Activated CD8-positive, alpha-beta memory T cell treated with anti-CD3 and anti-CD28 coated beads for 36 hours (primary cell): ENCODE data around the gene RMP24.

Experiments
- CTCF ChIA-PET: fragments of 350-600 bp; sonication (Branson Sonifier 250); formaldehyde crosslinking; loops from one replicate; lab custom pipeline; 2021; ENCODE audit warnings: antibody characterized with exemption; lab: Charles Lee
- POLR2A ChIA-PET: fragments of 350-600 bp; sonication (Branson Sonifier 250); formaldehyde crosslinking; loops from one replicate; lab custom pipeline; 2021; ENCODE audit warnings: antibody characterized with exemption; lab: Charles Lee

RMP24 gene

DNA sequence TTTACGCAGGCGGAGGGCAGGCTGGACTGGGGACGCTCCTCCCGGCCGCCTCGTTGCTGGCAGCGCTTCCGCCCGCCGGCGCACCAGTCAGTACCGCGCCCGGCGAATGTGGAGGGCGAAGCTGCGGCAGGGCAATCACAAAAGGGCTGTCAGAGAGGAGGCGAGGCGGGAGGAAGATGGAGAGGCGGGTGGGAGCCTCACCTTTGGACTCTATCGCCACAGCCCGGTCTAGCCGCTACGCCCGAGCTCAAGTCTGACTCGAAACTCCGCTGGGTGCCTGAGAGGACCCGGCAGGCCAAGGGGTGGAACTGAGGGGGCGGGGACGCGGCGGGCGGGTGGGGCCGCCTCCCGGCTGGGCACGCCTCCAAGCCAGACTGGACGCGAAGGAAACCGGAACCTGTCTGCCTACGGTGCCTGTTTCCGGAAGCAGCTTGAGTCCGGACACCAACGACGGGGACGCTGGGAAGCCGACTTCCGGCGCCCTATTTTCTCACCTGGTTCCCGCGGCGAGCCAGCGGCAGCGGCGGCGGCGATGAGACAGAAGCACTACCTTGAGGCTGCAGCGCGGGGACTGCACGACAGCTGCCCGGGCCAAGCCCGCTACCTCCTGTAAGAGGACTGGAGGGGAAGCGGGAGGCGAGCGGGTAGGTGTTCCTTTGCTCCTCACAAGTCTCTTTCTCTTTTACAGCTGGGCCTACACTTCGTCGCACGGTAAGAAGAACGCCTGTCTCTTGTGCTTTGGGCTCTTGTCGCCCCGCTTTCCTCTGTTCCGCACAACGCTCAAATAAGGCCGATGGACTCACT lies at the start of gene RMP24:
Gene RMP24, plus strand, starts transcription at position 483 of the 804 bp plus-strand sequence.
- CTCF ChIA-PET: interaction anchor here (1.1 kb wide), 1 partner anchor 732 kb away, joined by 5 read pairs; the partner anchor contains the start of gene ZNF397
- POLR2A ChIA-PET: interaction anchor here (0.6 to 1.6 kb wide), 3 partner anchors 10 to 109 kb away, joined by 3 to 8 read pairs (median 4); no protein-coding TSS in a partner anchor

DNA sequence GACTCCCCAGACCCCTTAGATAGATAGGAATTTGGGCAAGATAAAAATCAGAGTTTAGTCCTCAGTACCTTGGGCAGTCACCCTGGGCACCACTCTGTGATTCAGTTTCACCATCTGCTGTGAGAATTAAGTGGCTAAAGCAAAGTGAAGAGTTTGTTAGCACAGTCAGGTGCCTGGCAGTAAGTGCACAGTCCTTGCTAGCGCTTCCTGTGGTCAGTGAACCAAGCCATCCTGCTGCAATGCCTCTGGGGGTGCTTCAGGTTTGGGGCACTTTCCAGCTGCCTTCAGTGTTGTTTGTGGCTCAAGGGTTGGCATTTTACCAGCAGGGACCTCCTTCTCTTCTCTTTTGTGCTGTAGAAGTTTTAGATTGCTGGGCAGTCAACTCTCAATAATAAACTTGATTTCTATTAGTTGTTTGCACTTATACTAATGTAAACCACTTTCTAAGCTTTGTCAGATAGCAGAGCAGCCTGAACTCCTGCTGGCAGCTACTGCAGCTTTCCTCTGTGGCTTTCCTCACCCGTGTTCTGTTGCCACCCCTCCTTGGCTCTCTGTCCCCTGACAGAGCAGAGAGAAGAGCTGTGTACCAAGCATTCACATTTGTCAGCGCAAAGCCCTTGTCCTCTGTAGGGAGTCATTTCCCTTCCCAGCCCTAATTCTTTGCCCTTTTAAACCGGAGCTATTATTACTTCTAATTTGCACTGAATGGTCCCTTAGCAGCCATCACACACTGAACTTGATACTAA lies 48.4 kb upstream of the RMP24 start:
- CTCF ChIA-PET: no interaction called here

DNA sequence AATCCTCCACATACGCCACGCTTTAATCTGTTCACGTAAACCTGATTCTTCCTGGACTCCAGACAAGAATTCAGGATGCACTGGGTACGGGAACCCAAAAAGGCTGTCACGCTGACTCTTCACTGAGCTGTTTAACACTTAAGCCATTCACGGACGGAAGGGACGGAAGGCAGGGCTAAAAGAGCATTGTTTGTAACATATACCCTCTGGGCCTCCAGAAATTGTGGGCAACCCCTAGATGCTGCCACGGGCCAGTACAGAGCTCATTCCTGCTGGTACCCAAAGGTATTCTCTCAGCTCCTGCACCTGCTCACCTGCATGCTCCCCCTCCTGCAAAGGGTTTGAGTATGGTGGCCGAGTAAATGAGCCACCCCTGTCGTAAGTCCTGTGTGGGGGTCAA lies 45.6 kb upstream of the RMP24 start:
- ChIA-PET POLR2A (no interaction called here), CTCF (interaction anchor here (1.1 kb wide), 1 partner anchor 24 kb away, joined by 3 read pairs; no protein-coding TSS in a partner anchor)

More for the DNA sequence above, 48.4 kb upstream of the RMP24 start:
- POLR2A ChIA-PET: no interaction called here

DNA sequence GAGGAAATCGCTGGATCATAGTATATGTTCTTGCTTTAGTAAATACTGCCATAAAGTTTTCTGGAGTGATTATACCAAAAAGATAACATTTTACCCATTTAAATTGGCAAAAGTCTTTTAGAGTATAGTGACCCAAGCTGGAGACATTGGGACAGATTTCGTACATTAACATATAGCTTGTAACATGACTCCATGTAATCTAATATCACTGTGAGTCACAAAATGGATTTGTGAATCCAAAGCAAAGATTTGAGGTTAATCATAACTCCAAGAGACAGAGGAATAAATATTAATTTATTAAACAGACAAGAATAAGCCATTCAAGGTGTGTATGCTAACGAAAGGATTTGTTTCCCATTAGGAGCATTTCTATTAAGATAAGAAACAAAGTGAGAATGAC lies 45.0 kb upstream of the RMP24 start:
- ChIA-PET CTCF (interaction anchor here (1.1 kb wide), 1 partner anchor 23 kb away, joined by 3 read pairs; no protein-coding TSS in a partner anchor), POLR2A (no interaction called here)

DNA sequence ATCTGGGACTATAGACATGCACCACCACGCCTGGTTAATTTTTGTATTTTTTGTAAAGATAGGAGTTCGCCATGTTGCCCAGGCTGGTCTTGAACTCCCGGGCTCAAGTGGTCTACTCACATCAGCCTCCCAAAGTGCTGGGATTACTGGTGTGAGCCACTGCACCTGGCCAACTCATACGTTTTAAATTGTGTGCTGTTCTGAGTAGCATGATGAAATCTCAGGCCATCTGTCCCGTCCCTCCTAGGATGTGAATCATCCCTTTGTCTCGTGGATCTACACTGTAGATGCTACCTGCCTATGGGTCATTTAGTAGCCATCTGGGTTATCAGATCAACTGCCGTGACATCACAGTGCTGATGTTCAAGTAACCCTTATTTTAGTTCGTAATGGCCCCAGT lies 38.5 kb upstream of the RMP24 start:
- POLR2A ChIA-PET: no interaction called here
- CTCF ChIA-PET: no interaction called here

DNA sequence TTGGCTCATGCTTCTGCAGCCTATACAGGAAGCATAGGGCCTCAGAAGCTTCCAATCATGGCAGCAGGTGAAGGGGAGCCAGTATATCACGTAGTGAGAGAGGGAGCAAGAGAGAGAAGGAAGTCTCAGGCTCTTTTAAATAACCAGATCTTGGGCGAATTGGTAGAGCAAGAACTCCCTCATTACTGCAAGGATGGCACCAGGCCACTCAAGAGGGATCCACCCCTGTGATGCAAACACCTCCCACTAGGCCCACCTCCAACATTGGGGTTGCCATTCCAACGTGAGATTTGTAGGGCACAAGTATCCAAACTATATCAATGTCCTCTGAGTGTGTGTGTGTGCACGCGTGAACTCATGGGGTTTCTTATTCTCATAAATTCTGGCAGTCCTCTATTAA lies 37.6 kb upstream of the RMP24 start:
- CTCF ChIA-PET: no interaction called here
- POLR2A ChIA-PET: no interaction called here

DNA sequence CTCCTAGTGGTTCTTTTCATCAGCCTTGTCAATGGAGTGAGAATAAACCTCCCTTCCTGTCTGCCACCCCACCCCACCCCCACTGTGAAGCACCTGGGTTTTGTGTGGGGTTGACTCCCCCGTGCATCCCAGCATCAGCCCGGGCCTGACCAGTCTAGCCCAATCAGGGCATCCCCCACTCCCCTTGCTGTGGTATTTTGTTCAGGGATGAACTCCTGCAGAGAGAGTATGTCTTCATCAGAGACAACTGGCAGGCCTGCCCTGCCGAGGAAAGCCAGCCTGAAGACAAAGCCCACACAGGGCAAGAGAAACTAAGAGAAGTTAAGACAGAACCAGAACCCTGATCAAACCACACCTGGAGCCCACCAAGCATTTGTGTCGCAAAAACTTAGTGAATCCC lies 36.7 kb upstream of the RMP24 start:
- CTCF ChIA-PET: no interaction called here
- POLR2A ChIA-PET: no interaction called here

DNA sequence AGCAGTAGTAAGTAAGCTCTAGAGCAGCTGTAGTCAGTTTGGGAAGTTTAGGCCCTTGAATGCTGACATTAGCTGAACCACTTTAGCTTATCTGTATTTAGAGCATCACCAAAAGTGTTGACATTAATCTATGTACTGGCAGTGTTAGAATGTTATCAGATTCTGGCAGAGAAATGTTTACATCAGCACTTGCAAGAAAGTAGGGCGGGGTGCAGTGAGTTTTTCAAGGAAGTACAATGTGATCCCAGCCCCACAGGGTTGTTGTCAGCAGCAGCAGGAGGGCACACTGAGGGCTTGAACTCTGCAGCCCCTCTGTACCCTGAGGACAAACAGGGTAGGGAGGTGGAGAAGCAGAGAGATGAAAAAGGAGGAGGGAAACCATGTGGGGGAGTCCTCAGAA lies 35.5 kb upstream of the RMP24 start:
- CTCF ChIA-PET: interaction anchor here (1.0 kb wide), 1 partner anchor 14 kb away, joined by 10 read pairs; no protein-coding TSS in a partner anchor
- POLR2A ChIA-PET: no interaction called here

DNA sequence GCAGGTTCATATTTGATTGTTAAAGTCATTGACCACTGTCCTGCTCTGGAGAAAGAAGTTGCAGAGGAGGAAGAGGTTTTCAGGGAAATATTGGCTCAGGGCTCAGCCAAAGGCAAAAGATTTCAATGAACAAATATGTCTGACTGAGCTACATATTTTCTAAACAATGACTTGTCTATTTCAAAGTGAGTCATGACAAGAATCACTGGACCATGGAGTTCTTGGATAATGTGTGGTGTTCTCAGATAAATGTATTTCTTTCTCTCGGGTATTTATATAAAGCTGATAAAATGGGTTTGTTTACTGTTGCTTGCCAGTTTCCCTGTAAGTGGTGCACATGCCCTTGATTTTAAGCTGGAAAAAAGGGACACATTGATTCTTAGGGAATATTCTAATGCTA lies 34.3 kb upstream of the RMP24 start:
- ChIA-PET CTCF (interaction anchor here (0.6 kb wide), 1 partner anchor 418 kb away, joined by 4 read pairs; no protein-coding TSS in a partner anchor), POLR2A (no interaction called here)

DNA sequence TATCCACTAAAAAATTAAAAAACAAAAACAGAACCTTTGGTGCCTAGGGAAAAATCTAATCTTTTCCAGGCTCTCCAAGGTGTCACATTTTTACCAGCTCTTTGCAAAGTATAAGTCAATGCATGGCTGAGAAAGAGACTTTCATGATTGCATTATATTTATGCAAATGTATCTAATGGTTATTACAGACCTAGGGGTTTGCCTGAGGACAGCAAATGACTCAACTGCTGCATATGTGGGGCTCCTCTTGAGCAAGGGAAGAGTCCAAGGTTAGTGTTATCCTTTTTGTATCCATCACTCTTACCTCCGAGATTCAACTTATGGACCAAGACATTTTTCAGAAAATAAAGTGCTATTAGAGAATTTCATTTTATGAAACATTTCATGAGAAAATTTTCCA lies 33.9 kb upstream of the RMP24 start:
- ChIA-PET CTCF (no interaction called here), POLR2A (no interaction called here)

DNA sequence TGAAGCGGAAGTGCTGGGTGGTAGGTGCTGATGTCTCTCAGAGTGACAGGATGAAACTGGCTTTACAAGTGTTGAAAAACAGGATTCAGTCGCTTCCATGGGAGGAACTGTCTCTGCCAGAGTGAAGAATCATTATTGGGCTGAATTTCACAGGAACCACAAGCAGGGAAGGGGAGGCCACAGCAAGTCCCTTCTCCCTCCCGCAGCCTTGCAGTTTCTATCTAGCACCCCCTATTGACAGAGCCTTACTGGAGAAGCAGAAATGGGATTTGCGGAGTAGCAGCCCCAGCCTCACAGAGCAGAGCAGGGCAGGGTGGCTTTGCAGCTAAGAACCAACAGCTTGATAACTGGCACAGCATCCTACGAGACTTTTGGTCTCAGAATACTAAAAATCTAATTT lies 33.3 kb upstream of the RMP24 start:
- ChIA-PET POLR2A (no interaction called here), CTCF (no interaction called here)

DNA sequence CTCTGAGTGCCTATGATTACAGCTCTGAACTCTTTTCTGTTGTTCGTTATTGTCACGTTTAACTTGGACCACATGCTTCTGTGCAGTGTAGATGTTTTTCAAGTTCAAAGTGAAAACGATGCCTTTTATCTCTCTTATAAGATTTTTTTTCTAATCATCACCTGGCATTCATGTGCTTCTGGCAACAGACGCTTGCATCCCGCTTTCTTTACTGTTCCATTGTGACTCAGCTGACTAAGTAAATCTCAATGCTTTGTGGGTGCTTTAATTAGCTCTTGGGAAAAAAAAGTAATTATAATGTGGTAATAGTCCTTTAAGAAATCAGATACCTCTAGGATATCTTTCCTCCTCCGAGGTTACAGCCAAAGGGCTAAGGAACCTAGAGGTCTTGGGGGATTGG lies 31.2 kb upstream of the RMP24 start:
- ChIA-PET CTCF (interaction anchor here (1.3 kb wide), 1 partner anchor 9 kb away, joined by 4 read pairs; no protein-coding TSS in a partner anchor), POLR2A (no interaction called here)

DNA sequence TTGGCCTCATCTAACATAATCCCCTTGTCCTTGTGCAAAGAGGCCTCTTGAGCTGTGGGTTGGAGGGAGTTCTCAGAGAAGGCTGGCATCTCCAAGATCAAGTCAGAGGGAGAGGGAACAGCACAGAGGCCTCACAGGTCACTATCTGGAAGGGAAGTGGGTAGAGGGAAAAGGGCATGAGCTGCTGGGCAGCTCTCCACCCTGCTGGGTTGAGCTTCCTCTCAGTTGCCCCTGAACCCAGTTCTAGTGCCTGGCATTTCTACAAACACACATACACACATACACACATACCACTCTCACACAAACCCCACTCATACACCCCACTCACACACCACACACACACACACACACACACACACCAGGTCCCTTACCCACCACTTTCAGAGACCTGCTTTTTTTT lies 30.3 kb upstream of the RMP24 start:
- POLR2A ChIA-PET: no interaction called here
- CTCF ChIA-PET: interaction anchor here (1.3 kb wide), 1 partner anchor 8 kb away, joined by 4 read pairs; no protein-coding TSS in a partner anchor

DNA sequence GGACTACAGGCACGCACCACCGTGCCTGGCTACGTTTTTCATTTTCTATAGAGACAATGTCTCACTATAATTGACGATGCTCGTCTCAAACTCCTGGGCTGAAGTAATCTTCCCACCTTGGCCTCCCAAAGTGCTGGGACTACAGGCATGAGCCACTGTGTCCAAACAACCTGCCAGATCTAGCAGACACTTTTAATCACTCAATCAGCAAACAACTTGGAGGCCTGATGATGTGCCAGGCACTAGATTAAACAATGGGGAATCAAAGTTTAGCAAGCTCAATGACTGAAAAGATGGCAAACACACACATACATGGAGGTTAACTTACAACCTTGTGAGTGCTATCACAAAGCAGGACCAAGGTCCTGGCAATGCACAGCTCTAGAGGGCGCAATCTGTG lies 29.8 kb upstream of the RMP24 start:
- POLR2A ChIA-PET: no interaction called here

DNA sequence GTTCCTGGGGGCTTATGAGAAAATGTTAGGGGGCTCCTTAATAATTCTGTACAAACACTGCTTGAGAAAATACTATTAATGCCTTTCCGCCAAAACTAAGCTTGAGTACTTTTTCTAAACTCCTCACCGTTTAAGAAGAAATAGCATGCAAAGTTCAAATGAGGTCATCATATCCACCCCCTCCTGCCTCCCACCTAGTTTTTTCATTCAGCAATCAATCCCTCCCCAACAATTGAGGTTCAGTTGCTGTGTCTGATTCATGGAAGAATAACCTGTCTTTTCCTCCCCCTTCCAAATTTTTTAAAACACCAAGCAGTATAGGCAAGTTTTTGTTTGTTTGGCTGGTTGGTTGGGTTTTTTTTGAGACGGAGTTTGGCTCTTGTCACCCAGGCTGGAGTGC lies 24.4 kb upstream of the RMP24 start:
- ChIA-PET CTCF (no interaction called here), POLR2A (no interaction called here)

More for the DNA sequence above, 29.8 kb upstream of the RMP24 start:
- CTCF ChIA-PET: no interaction called here

DNA sequence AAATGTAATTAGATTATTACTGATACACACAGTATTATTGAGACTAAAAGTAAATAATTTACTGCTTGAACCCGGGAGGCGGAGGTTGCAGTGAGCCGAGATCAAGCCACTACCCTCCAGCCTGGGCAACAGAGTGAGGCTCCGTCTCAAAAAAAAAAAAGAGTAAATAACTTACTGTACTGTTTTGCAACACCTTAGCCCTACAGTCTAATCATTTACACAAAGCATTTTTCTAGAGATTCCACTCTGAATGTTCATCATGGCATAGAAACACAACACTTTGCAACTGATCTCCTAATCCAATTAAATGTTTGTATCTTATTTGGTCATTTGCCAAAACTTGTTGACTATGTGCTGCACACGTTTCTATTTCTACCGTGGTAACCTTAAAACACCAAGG lies 23.4 kb upstream of the RMP24 start:
- POLR2A ChIA-PET: no interaction called here
- CTCF ChIA-PET: no interaction called here

DNA sequence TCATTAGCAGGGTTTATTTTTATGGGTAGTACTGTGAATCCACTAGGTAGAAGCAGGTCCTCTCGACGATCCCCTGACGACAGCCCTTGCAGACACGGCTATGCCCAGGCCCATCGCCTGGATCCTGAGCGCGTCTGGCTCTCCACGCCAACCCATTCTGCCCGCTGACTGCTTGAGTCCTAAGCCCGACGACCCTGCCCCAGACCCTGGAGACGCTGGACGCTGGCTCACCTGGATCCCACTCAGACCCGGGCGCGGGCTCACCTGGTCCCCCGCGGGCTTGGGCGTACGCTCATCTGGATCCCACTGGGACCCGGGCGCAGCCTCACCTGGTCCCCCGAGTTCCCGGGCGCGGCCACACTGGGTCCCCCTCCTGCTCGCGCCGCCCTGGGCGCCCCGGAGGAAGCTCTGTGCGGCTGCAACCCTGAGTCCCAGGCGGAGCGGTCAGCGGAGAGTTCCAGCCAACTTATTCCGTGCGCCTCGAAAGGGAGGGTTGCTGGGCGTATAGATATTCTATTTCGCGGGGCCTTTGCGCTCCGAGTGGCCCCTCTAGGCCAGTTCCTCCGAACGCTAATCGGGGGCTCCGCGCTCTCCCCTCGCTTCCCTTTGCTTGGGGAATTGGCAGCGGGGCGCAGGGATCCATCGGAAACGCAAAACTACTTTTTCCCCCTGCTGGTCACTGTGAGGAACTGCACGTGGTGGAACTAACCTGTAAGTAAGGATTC lies 22.4 kb upstream of the RMP24 start:
- ChIA-PET POLR2A (no interaction called here), CTCF (interaction anchor here (0.9 to 1.6 kb wide), 4 partner anchors 9 to 178 kb away, joined by 3 to 10 read pairs (median 4); no protein-coding TSS in a partner anchor)

DNA sequence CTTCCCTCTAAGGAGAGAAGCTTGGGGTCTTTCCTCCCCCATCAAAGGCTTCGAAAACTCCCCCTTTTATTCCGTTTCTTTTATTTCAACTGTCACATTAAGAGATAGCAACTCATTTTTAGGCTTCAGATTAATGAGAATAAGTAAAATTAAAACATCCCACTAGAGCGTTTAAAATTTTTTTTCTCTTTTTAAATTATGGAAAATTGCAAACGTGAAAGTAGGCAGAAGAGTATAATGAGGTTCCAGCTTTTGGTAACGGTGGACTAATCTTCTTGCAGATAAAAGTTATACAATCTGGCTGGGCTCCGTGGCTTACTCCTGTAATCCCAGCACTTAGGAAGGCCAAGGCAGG lies 21.9 kb upstream of the RMP24 start:
- ChIA-PET CTCF (interaction anchor here (0.9 to 1.6 kb wide), 5 partner anchors 9 to 334 kb away, joined by 3 to 10 read pairs (median 3); no protein-coding TSS in a partner anchor), POLR2A (no interaction called here)

DNA sequence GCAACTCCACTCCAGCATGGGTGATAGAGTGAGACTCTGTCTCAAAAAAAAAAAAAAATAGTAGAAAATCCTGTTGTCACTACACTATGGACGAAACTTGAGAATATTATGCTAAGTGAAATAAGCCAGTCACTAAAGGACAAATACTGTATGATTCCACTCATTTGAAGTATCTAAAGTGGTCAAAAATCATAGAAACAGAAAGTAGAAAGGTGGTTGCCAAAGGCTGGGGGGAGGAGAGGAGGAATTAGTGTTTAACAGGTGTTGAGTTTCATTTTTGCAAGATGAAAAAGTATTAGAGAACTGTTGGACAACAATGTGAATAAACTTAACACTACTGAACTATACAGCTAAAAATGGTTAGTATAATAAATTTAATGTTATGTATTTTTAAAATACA lies 18.8 kb upstream of the RMP24 start:
- POLR2A ChIA-PET: no interaction called here

DNA sequence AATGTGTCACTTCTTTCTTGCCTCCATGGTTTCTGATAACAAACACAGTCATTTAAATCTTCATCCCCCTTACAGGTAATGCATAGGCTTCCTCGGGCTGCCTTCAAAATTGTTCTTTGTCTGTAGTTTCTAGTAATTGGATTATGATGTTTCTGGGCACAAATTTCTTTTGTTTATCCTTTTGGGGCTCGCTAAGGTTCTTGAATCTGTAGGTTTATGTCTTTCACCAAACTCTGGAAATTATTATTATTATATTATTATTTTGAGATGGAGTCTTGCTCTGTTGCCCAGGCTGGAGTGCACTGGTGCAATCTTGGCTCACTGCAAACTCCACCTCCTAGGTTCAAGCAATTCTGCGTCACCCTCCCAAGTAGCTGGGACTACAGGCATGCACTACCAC lies 16.3 kb upstream of the RMP24 start:
- CTCF ChIA-PET: no interaction called here
- POLR2A ChIA-PET: no interaction called here

More for the DNA sequence above, 18.8 kb upstream of the RMP24 start:
- CTCF ChIA-PET: no interaction called here
